Activated CD8-positive, alpha-beta memory T cell treated with anti-CD3 and anti-CD28 coated beads, Interleukin-2, amount 50 U/mL, for 4 hours (primary cell): ENCODE measurements around the gene MYO9B.

ENCODE experiments used
- DNase-seq: peaks from one replicate; pipeline ENCODE4 v3.0.0-alpha.2; 2020

The MYO9B gene

GRCh38 chr19:17219286-17219685 lies 143.7 kb downstream of the MYO9B start:
- no peak for DNase-seq

DNA sequence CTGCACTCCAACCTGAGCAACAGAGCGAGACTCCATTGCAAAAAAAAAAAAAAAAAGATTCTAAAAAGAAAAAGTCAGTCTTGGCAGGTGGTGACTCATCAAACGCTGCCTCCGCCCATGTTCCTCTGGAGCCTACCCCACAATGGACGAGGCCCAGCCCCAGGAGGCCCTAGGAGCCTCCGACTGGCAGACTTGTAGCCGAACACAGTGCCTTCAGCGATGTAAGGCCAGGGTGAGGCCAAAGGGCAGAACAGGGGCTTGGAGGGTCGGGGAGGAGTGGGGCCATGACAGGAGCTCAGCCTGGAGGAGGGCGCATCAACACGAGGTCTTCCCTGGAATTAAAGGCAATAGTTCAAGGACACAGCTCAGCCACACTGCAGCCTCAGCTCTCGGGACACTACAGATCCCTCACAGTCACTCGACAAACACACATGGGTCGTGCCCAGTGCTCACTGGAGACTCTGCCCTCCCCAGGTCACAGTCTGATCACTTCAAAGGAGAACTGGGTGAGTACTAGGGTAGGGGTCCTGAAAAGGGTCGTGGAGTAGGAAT lies 144.7 kb downstream of the MYO9B start:
- peak; percentile 44 for DNase-seq

DNA sequence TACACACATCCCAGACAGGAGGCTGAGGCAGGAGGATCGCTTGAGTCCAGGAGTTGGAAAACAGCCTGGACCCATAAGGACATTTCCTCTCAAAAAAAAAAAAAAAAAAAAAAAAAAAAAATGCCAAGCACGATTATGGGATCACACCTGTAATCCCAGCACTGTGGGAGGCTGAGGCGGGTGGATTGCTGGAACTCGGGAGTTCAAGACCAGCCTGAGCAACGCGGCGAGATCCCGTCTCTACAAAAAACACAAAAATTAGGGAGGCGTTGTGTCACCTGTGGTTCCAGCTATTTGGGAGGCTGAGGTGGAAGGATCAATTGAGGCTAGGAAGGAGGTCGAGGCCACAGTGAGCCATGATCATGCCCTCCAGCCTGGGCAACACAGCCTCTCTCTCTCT lies 149.5 kb downstream of the MYO9B start:
- no peak for DNase-seq

- peak; percentile 96 for DNase-seq
Observed at GRCh38 chr19:17226002-17226933, 150.7 kb downstream of the MYO9B start, which contains the start of gene OCEL1. TSS of gene OCEL1 (plus strand) at chr19:17226226. CDS start at chr19:17226248, 22 bp downstream.

GRCh38 chr19:17227798-17228367 lies 152.3 kb downstream of the MYO9B start:
- DNase-seq, result no peak

DNA sequence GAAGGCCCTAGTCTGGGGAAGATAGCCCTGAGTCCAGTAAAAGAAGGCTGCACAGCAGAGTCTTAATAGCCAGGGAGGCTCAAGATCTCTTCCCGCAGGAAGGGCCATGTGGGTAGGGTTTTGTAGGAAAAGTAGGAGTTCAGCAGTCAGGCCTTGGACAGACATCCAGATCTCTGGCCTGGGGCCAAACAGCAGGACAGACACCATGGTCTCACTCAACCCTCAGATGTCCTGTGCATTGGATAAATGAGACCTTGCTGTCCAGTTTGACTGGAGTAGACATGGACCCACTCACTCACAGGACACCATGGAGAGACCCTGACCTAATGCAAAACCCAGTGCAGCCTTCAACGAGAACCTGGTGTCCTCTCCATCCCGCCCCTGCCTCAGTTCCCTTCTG lies 154.3 kb downstream of the MYO9B start:
- DNase-seq, result no peak

DNA sequence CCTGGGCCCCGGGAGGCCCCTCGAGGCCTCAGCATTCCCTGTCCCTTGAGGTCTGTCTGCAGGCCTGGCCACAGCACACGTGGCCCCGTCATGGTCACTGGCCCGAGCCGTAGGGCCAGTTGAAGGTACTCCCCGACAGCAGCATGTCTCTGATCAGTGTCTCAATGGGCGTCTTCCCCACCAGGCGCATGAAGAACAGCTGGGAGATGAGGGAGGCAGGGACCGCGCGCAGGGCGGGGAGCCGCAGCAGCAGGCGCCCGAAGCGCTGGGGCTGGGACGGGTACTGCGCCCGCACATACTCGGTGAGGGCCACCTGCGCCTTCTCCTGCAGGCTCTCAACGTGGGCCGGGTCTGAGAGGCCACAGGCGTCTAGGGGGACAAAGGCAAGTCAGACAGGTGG lies 156.7 kb downstream of the MYO9B start:
- DNase-seq, result no peak

DNA sequence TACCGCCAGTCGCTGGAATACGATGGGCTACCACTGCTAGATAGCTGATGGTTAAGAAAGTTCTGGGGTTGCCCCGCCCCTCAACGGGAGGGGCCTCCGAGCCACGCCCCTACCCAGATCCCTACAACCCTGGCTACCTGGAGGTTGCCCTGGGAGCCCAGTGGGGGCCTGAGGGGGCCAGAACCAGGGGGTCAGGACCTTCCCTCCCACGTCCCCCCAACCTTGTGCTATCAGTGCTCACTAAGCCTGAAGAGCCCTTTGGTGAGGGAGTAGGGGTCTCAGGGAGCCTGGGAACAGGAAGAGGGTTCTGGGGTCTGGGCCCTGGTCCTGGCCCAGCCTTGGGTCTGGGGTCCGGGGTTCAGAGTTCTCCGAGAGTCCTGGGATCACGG lies 159.3 kb downstream of the MYO9B start:
- DNase-seq, result peak; percentile 67

DNA sequence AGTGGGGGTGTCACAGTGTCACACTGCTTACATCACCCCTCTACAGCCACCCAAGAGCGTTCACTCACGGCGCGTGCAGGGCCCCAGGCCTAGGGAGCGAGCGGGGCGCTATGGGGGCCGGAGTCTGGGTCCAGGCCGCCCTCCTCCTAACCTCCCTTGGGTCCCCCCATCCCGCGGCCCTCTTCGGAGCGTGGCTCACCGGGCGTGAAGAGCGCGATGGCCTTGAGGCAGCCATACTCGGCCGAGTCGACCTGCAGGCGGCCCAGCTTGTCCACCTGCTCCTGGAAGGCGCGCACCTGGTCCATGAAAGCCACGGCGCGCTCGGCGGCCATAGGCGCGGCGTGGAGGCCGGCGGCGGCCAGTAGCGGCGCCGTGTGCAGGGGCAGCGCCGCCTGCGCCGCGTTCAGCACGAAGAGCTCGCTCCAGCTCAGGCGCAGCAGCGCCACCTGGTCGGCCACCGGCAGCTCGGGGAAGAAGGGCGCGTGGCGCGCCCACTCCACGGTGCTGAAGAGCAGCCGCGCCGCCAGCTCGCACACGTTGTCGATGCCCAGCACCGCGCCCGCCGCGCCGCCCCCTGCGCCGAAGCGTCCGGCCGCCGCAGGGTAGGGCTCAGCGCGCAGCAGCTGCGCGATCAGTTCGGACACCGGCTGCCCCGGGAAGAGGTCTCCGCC lies 159.9 kb downstream of the MYO9B start:
- DNase-seq, result peak; percentile 81

GRCh38 chr19:17235971-17236777 lies 160.6 kb downstream of the MYO9B start:
- DNase-seq, result no peak

- no peak for DNase-seq
Observed at GRCh38 chr19:17236811-17237543, 161.4 kb downstream of the MYO9B start.

DNA sequence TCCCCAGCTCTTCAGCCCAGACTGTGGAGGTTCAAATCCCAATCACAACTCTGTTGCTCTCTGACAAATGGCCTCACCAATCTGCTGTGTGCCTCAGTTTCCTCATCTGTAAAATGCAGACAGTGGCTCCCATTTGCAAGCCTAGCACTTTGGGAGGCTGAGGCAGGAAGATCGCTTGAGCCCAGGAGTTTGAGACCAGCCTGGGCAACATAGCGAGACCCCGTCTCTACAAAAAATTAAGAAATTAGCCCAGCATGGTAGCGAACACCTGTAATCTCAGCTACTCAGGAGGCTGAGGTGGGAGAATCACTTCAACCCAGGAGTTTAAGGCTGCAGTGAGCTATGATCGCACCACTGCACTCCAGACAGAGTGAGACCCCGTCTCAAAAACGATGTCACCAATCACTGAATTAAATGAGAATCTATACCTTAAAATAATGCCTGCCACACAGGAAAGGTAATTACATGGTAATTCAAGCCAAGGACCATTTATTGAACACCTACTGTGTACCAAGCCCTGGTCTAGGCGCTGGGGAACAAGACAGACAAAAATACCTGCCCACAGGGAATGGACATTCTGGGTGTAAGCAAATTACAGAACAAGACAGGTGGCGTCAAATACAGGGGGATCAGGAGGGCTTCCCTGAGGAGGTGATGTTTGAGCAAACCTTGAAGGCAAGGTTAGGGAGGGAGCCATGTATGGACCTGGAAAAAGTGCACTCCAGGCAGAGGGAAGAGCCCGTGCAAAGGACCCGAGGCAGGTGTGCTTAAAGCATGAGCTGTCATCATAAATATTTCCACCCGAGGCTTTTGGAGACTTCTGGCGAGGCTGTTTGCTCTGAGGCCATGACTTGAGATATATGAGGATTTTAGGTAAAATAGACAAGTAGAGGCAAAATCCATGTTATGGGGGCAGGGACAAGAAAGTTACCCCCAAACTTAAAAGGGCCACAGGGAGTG lies 162.4 kb downstream of the MYO9B start:
- no peak for DNase-seq

GRCh38 chr19:17240062-17240752 lies 164.6 kb downstream of the MYO9B start:
- DNase-seq, result no peak

- no peak for DNase-seq
Observed at GRCh38 chr19:17240826-17241399, 165.3 kb downstream of the MYO9B start.

DNA sequence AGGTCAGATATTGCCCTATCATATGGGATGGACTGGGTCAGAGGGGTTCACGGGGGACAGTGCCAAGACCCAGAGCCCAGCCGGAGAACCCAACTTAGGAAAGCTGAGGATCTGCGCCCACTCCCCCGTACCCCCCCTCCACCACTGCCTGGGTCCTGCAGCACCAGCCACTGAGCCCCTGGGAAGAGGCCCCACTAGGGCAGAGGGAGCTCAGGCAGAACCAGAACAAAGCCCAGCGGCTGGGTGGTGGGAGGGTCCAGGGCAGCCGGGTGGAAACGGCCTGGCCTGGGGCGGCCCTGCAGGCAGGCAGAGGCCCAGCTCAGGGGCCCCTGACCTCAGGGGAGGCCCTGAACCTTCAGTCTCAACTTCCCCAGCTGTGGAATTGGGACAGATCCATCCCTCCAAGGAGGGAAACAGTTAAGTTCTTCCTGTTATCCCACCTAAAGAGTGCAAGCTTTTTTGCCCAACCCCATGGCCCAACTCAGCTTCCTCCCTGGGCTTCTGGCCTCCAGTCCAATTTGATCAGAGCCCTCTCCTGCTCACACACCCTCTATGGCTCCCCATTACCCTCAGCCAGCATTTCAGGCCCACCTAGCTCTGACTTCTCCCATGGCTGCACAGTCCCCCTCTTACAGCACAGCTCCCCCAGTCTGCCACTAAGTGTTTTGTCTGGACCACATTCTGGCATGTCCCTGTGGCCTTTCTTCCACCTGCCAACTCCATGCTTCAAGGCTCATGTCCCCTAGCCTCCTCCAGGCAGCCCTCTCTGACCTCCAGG lies 167.0 kb downstream of the MYO9B start:
- DNase-seq, result no peak

- no peak for DNase-seq
Observed at GRCh38 chr19:17243211-17243829, 167.7 kb downstream of the MYO9B start.

- DNase-seq, result no peak
Observed at GRCh38 chr19:17243830-17244617, 168.4 kb downstream of the MYO9B start.
